Retinal pigment epithelial cell (primary cell): ENCODE results near the gene SYNGAP1.

Source experiments
- DNase-seq: peaks from one replicate; pipeline ENCODE4 v3.0.0-alpha.2; 2010; ENCODE audit warnings: low read depth
- H3K4me3 ChIP-seq: 2 replicates; pipeline ENCODE4 v1.5.1; 2011; ENCODE audit warnings: mild to moderate bottlenecking, low read length, control low read depth, moderate library complexity
- TF ChIP-seq, protein P1 (sequence below): conservative IDR thresholded peaks from 2 replicates; pipeline ENCODE4 v1.5.1; 2011; ENCODE audit warnings: low read depth, low read length, control low read depth, inconsistent platforms

The SYNGAP1 gene

DNA sequence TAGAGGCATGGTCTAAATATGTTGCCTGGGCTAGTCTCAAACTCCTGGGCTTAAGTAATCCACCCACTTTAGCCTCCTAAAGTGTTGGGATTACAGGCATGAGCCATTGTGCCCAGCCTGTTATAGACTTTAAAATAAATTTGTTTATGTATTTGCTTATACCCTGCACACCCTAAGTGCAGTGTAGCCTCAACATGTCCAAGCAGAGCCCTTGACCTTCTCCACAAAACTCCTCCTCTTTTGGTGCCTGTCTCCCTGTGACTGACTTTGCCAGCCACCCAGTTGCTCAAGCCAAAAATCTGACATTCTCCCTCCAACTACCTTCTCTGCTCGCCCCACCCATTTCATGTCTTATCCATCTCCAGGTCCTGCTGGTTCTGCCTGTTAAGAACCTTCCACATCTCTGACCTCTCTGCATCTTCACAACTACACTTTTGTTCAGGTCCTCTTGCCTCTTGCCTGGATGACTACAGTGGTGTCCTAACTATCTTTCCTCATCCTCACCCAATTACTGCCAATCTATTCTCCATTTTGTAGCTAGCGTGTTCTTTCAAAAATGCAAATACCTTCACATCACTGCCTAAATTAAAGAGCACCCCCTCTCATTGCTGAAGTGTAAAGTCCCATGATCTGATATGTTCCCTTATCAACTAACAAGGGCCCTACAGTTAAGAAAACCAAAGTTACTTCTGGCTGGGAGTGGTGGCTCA, 39.4 kb upstream of the SYNGAP1 start:
- no peak for DNase-seq
- TF ChIP-seq, protein P1, sequence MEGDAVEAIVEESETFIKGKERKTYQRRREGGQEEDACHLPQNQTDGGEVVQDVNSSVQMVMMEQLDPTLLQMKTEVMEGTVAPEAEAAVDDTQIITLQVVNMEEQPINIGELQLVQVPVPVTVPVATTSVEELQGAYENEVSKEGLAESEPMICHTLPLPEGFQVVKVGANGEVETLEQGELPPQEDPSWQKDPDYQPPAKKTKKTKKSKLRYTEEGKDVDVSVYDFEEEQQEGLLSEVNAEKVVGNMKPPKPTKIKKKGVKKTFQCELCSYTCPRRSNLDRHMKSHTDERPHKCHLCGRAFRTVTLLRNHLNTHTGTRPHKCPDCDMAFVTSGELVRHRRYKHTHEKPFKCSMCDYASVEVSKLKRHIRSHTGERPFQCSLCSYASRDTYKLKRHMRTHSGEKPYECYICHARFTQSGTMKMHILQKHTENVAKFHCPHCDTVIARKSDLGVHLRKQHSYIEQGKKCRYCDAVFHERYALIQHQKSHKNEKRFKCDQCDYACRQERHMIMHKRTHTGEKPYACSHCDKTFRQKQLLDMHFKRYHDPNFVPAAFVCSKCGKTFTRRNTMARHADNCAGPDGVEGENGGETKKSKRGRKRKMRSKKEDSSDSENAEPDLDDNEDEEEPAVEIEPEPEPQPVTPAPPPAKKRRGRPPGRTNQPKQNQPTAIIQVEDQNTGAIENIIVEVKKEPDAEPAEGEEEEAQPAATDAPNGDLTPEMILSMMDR, result no peak
- H3K4me3 ChIP-seq, result no peak overlapping the region

GRCh38 chr6:33383427-33384185, 36.3 kb upstream of the SYNGAP1 start:
- no peak for DNase-seq
- TF ChIP-seq, protein P1, result no peak
- H3K4me3 ChIP-seq, result no peak overlapping the region

DNA sequence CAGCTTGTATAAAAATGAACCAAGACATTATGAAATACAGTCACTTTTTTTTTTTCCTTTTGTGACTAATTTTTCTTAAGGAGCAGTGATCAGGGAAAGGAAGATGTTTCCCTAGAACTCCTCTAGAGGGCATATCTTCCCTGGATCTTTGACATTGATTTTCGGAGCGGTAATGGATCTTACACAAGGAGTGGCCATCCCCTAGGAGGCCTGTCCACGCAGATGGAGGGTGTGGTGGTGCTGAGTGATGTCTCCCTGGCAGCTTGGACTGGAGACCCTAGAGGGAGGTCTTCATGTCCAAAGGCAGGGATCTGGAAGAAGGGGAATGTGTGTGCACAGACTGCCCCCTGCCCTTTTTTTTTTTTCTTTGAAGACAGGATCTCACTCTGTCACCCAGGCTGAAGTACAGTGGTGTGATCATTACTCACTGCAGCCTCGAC, 35.3 kb upstream of the SYNGAP1 start:
- TF ChIP-seq, protein P1, result peak; percentile 55
- DNase-seq, result no peak

DNA sequence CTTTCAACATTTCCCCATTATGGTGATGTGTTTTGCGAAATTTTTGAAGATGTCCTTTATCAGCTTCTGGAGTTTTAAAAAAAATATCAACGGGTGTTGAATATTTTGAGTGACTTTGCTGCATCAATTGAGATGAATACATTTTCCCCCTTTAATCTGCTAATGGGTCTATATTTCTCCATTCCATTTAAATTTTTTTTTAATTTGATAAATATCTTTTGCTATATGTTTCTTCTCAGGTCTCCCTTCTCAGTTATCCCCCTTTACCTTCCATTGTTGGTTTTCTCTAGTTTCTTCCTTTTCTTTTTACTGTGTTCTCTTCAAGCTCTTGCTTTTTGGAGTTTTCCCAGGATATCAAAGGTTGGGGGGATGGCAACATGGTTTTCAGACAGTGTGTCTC, 29.7 kb upstream of the SYNGAP1 start:
- TF ChIP-seq, protein P1, result no peak
- H3K4me3 ChIP-seq, result no peak overlapping the region

More for the DNA sequence above, 35.3 kb upstream of the SYNGAP1 start:
- no peak overlapping the region for H3K4me3 ChIP-seq

GRCh38 chr6:33390767-33391277, 29.0 kb upstream of the SYNGAP1 start:
- TF ChIP-seq, protein P1, result no peak
- DNase-seq, result no peak
- H3K4me3 ChIP-seq, result peak overlapping the region; percentile 8

More for the DNA sequence above, 29.7 kb upstream of the SYNGAP1 start:
- DNase-seq, result no peak

GRCh38 chr6:33391278-33391921, 28.5 kb upstream of the SYNGAP1 start, which contains the start of gene KIFC1:
TSS of gene KIFC1 (plus strand) at chr6:33391823. CDS start at chr6:33391986, 163 bp downstream.
- peak; percentile 99 for DNase-seq
- peak within 1 kb of the TSS; percentile 91 for H3K4me3 ChIP-seq
- TF ChIP-seq, protein P1, result peak; percentile 94
